HG03575 (cell line): ENCODE results near the gene TSC22D4.

Experiments used
- ATAC-seq: cut with Tn5 transposase; IDR thresholded peaks from one replicate; pipeline ENCODE4 v1.9.1; 2021; ENCODE audit not compliant: unreplicated experiment, insufficient number of reproducible peaks, low FRiP score; ENCODE audit errors: extremely low read depth

TSC22D4 gene

DNA sequence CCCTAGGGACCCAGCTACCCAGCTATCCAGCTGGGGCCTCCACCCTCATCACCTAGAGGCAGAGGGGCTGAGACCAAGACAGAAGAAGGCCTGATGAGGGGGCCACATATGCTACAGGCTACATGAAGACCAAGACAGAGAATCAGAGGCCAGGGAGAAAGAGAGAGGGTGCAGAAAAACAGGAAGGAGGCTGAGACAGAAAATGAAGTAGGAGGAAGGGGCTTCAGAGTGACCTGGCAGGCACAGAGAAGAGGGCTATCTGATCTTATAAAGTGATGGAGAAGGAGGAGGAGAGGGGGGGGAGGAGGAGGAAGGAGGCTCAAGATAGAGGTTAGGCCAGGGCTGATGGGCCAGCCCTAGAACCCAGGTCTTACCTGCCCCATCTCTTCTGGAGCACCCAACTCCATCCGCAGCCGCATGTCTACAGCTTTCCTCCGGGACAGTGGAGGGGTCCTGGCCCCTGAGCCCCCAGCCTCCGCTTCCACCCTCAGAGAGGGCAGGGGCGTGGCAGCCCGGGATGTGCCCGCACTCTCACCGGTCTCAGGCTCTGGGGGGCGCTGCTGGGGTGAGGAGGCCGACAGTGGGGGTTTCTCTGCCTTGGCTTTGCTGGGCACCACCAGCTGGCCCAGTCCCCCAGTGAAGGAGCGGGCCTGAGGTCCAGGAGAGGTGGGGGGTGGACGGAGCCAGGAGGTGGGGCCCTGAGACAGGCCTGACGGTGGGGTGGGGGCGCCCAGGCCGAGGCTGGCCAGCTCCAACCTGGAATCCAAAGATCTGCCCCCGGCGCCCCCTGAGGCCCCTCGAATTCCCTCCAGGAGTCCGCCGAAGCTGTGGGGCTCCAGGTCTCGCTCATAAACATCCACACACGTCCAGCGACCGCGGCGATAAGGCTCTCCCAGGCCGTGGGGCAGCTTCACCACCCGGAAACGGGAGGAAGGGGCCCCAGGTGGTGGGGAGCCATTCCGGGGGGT lies 1.8 kb downstream of the TSC22D4 start:
- no peak for ATAC-seq

DNA sequence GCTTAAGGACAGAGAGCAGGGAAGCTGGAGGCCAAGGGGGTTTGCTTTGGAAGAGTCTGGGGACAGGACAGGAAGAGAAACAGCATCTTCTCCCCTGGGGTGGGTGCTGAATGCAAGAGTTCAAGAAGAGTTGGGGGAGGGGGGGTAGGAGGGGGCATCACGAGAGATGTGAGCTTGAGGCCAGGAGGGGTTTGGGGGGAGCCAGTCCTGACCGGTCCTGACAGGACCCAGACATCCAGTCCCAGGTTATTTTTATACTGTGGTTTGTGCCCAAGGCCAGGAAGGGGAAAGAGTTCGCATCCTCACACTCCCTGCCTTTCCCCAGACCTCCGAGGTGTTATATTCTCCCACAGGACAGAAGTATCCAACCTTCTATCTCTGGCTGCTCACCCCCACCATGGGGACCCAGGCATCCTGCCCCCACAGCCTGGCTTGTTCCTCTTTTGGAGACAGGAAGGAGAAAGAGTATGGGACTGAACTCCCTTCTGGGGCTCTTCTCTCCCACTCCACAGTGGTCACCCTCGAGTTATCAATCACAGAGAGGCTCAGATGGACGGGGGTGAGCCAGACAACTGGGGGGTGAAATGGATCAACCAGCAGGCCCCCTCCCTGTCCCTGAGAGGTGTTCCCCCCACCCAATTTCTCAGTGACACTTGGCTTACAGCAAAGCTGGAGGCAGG lies 2.8 kb downstream of the TSC22D4 start:
- no peak for ATAC-seq

DNA sequence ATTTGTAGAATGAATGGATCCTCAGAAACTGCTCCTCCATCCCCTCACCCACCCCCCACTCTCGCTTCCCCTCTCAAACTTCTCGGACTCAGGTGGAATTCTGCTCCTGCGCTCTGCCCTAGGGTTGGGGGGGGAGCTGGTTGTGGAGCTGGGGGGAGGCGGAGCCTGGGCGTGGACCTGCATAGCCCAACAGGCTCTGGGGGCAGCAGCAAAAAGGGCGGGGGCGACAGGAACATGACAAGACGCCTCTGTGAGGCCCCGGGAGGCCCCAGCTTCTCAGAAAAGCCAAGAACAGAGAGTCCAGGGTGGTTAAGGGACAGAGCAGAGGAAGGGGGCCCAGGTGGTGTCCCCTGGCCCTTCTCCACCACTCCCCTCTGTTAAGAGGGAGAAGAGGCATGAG lies 3.5 kb downstream of the TSC22D4 start:
- no peak for ATAC-seq

DNA sequence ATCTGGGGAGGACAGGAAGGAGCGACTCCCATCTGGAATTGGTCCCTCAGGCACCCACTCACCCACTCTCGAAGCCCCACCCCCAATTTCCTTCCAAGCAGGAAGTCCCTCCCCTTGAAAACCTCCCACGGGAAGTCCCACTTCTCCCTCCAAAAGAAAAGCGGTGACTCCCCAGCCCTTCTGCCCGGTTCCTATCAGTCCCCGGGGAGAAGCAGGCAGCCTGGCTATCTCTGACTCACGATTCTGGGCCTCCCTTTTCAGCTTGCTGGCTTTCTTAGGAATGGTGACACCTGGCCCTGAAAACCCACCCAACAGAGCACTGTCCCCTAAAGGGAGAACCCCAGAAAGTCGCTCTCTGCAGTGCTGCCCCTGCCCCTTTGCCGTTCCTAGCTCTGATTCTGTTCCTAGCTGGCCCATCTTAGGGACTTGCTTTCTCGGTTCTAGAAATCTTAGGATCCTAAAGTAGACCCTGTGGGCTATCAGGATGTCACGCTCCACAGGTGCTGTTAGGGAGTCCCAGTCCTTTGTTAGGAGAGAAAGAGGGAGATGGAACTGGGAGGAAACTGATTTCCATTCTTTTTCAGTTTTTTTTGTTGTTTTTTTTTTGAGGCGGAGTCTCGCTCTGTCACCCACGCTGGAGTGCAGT lies 6.0 kb downstream of the TSC22D4 start:
- ATAC-seq = no peak

DNA sequence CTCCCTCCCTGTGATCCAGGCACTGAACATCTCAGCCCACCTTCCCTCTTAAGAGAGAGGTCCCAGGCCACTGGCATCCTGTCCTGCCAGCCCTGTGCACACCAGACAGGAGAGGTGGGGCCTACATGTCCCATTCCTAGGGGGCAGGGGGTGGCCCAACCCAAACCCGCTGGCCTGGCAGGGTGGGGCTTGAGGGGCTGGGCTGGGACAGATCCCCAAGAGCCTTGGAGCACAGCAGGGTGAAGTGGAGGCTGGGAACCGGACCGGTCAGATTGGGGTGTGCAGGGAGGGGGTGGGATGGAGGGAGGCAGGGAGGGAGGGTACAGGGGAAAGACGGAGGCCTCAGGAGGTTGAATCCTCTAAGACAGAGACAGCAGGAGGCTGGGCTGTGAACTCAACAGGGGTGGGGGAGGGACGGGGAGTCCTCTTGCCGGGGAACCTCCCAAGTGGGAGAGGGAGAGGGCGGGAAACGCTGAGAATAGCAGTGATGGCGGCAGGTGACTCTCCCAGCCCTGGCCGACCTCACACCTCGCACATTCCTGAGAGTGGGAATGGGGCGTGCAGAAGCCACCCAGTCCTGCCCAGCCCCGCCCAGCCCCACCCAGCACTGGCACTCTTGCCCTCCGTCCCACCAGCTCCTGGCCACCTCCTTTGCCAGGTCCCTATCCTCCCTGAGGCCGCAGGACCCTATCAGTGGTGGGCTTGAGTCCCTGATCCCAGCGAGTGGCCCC lies 6.7 kb downstream of the TSC22D4 start:
- no peak for ATAC-seq

DNA sequence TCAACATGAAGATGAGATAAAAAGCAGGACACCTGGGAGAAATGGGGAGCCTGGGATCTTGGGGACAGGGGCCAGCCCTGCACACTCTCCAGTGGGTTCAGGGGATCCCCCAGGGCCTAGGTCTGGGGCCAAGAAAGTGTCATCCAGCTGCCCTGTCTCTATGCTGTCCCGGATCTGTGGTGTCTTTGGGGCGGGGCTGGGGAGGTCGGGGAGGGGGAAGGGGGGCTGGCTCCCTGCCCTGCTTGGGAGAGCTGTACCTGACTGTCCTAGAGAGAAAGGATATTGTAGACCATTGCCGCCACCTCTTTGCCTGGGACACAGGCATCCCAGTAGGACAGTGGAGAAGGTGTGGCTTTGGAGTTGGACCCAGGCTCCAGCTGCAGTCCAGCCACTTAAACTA lies 8.0 kb downstream of the TSC22D4 start:
- no peak for ATAC-seq

DNA sequence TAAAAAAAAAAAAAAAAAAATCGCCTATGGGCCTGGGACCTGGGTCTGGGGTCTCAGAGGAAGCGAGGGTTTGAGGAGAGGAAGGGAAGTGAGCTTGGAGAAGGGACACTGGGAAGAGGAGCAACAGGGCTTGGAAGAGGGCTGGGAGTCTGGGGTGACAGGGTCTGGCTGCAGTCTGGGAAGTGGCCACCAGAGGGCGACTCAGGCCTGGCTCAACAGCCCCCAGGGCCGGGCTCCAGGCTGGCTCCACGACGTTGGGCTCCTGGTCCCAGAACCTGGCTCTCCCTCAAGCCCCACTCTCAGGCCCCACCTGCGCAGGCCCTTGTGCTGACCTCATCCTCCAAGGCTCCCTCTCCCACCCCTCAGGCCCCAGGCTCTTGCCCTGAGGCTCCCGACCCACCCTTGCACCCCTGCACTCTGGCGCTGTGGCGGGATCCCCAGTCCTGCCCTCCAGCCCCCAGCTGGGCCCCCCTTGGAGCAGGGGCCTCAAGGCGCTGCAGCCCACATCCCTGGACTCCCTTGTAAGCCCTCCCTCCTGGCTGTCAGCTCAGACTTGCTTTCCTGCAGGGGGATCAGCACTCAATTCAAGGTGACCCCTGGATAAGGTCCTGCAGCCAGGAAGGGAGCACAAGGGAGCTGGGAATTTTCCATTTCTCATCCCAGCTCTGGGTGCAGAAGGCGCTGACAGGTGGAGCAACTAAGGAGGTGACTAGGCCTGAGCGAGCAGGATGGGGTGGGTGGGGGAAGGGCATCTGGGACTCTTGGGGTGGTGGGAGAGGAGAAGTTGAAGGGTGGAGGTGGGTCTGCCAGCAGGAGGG lies 9.6 kb downstream of the TSC22D4 start:
- no peak for ATAC-seq

DNA sequence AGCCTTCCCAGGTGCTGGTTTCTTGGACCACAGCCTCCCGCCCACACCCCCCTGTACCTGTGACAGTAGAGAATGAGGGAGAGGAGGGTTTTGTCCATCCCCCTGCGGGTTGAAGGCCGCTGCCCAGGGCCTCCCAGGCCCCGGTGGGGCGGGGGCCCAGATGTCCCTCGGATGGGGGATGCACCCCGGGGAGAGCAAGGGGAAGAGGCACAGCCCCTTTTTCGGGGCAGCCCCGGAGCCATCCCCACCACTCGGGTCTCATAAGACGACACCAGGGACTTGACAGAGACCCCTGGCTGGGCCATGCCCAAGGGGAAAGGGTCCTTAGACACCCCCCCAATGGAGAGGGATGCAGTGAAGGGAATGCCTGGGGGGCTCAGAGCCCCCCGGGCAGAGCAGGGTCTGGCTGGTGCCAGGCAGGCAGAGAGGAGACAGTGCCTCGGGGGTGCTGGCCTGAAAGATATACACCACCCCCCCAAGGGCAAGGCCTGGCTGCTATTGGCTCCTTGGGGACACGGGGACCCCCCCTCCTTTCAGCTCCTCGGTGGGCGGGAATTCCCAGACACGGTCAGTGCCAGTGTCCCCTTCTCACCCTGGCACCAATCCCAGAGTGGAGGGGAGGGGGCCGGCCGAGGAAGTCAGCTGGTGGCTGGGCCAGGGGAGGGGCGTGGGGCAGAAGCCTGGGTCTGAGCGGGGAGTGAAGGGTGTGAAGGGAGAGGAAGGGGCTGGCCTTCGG lies 11.2 kb downstream of the TSC22D4 start:
- no peak for ATAC-seq

DNA sequence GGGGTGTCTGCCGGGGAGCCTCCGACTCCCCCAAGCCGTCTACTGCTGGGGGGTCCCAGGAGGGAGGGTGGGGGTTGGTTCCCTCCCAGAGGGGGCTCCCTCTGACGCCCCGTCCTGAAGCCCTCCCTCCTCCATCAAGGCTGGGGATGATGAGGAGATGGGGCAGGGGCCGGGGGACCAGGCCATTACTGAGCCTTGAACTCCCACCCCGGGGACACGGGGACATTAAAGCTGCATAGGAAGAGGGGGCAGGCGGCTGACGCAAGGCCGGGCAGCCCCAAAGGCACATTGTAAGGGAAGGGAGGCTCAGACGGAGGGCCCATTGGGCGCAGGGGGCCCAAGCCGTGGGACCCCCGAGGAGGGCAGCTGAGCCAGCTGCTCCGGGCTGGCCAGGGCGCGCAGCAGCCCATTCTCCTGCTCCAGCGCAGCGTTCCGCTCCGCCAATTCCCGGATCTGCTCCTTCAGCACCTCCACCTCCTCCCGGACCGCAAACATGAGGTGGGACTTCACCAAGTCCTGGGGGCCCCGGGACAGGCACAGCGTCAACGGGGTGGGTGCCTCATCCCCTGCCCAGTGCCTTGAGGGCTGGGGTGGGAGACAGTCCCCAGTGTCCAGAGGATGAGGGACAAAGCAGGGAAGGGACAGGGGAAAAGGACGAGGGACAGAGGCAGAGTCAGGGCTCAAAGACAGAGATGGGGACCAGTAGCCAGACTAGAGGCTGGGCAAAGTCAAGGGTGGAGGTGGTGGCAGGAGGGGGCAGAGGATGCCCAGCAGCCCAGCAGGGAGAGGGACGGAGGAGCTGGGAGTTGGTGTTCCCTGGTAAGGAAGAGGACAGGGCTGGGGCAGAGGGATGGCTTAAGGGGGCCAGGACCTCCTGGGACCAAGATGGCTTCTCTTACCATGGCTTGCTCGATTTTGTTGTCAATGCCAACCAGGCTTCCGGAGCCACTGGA lies 12.1 kb downstream of the TSC22D4 start:
- ATAC-seq = no peak

DNA sequence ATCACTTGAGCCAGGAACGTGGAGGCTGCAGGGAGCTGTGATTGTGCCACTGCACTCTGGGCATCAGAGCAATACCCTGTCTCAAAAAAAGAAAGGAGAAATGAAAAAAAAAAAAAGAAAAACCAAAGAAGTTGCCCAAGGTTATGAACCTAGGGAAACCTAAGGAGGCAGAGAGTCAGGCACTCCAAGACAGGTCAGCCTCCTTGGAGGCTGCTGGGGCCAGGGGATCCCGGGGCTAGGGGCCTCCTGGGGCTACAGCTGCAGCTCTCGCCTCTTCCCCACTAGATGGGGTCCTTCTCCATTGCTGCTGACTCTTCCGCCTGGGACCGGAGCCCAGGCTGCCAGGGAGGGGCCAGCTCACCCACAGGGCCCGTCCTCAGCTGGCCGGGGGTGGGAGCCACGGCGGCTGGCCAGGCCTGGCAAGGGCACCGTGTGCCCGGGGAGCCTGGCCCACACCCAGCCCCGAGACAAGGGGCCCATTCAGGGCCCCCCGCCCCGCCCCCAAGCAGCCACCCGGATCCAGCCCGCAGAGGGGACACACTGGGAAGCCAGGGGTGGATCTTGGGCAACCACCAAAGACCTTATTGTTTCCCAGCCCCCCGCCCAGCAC lies 13.2 kb downstream of the TSC22D4 start:
- ATAC-seq = no peak

DNA sequence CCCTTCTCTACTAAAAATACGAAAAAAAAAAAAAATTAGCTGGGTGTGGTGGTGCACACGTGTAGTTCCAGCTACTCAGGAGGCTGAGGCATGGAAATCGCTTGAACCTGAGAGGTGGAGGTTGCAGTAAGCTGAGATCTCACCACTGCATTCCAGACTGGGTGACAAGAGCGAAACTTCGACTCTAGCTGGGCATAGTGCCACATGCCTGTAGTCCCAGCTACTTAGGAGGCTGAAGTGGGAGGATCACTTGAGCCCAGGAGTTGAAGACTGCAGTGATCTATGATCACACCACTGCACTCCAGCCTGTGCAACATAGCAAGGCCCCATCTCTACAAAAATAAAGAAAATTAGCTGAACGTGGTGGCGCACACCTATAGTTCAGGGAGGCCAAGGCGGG lies 13.7 kb downstream of the TSC22D4 start:
- ATAC-seq = no peak

DNA sequence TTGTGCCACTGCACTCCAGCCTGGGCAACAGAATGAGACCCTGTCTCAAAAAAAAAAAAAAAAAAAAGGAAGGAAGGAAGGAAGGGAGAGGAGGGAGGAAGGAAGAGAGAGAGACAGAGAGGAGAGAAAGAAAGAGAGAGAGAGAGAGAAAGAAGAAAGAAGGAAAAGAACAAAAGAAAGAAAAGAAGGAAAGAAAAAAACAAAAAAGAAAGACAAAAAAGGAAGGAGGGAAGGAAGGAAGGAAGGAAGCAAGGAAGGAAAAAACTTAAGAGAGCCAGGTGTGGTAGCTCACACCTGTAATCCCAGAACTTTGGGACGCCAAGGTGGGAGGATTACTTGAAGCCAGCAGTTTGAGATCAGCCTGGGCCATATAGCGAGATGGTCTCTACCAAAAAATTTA lies 14.2 kb downstream of the TSC22D4 start:
- no peak for ATAC-seq

DNA sequence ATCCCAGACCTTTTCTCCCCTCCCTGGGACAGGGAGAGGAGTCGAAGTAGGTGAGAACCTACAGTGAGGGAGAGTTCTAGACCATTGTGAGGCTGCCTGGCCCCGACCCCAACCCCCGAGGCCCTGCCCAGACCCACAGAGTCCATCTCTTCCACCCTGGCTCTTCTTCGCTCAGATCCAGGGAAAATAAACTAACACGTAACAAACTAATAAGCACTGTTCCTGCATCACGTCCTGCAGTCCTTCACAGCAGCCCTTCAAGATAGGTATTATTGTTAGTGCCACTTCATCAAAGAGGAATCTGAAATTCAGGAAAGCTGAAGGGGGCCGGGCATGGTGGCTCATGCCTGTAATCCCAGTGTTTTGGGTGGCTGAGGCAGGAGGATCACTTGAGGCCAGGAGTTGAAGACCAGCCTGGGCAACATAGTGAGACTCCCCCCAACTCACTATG lies 14.8 kb downstream of the TSC22D4 start, which contains the start of gene SPACDR:
SPACDR (minus strand) TSS at position 51 of the 451 bp plus-strand sequence. CDS start 235 bp downstream, outside the sequence.
- no peak for ATAC-seq

DNA sequence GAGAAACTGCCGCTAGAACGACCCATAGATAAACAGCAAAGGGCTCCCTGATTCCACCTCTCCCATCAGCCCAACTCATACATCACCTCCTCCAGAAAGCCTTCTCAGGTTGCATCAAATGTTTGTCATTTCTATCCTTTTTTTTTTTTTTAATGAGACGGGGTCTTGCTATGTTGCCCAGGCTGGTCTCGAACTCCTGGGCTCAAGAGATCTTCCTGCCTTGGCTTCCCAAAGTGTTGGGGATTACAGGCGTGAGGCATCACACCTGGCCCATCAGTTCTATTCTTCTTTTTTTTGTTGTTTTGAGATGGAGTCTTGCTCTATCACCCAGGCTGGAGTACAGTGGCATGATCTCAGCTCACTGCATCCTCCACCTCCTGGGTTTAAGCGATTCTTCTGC lies 22.0 kb downstream of the TSC22D4 start:
- ATAC-seq = no peak

DNA sequence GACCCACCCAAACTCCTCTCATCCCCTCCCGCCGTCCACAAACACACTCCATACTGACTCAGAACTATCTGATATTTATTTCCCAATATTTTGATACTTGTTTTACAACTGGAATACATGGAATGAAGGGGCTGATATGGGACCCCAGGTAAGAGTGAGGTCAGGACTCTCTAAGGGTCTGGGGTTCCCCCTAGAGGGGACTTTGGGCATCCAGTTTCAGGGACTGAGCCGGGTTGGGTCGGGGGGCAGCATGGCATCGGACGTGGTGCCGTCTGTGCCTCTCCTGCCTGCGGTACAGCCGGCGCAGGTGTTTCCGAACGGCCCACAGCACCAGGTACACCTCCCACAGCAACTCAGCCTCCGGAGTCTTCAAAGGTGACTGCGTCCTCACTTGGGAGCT lies 22.5 kb downstream of the TSC22D4 start:
- no peak for ATAC-seq

DNA sequence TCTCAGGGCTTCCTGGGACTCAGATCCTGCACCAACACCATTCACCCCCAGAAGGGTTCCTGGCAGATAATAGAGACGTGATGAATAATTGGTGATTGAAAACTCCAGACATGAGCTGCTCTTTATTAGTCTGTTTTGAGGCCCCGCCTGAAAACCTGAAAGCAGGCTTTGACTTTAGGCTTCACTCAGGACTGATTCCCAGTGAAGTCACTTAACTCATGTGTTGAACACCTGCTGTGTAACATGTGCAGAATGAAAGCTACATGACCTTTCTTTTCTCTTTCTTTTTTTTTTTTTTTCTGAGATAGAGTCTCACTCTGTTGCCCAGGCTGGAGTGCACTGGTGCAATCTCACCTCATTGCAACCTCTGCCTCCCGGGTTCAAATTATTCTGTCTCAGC lies 23.8 kb downstream of the TSC22D4 start:
- no peak for ATAC-seq
